H9 (cell line): ENCODE measurements around the gene MB. TPM values are rescaled to one million over a fixed set of nuclear protein-coding genes. Genes with fewer than 3 reads are reported as not detected.

Experiments
- DNase-seq: peaks from one replicate; pipeline ENCODE4 v3.0.0-alpha.2; 2017
- H2AFZ ChIP-seq: one replicate; pipeline ENCODE4 v1.6.1; 2013; ENCODE audit warnings: mild to moderate bottlenecking, low read length, control low read depth, moderate library complexity
- H2AK5ac ChIP-seq: 2 replicates; pipeline ENCODE4 v1.6.1; 2013; ENCODE audit warnings: low read length, control low read depth, mixed read lengths; ENCODE audit not compliant: insufficient read length
- H2BK120ac ChIP-seq: one replicate; pipeline ENCODE4 v1.6.1; 2013; ENCODE audit warnings: low read depth, mild to moderate bottlenecking, low read length, control low read depth, inconsistent platforms; ENCODE audit not compliant: poor library complexity, severe bottlenecking
- H2BK12ac ChIP-seq: 2 replicates; pipeline ENCODE4 v1.6.1; 2013; ENCODE audit warnings: low read length, control low read depth, mixed read lengths, low read depth; ENCODE audit not compliant: insufficient read length
- H2BK15ac ChIP-seq: 2 replicates; pipeline ENCODE4 v1.6.1; 2013; ENCODE audit warnings: low read depth, low read length, control low read depth
- H2BK20ac ChIP-seq: one replicate; pipeline ENCODE4 v1.6.1; 2013; ENCODE audit warnings: low read depth, mild to moderate bottlenecking, low read length, control low read depth, inconsistent platforms; ENCODE audit not compliant: poor library complexity, severe bottlenecking
- H2BK5ac ChIP-seq: 2 replicates; pipeline ENCODE4 v1.6.1; 2013; ENCODE audit warnings: low read length, control low read depth, mixed read lengths; ENCODE audit not compliant: insufficient read length
- H3K14ac ChIP-seq: 2 replicates; pipeline ENCODE4 v1.6.1; 2013; ENCODE audit warnings: low read length, control low read depth; ENCODE audit not compliant: insufficient read depth
- H3K18ac ChIP-seq: 2 replicates; pipeline ENCODE4 v1.6.1; 2013; ENCODE audit warnings: low read depth, mild to moderate bottlenecking, mixed read lengths, low read length, control low read depth; ENCODE audit not compliant: insufficient read length
- H3K23ac ChIP-seq: 2 replicates; pipeline ENCODE4 v1.6.1; 2013; ENCODE audit warnings: low read length, control low read depth, mixed read lengths, low read depth; ENCODE audit not compliant: insufficient read length
- H3K23me2 ChIP-seq: 2 replicates; pipeline ENCODE4 v1.6.1; 2013; ENCODE audit warnings: low read depth, mild to moderate bottlenecking, mixed read lengths, low read length, control low read depth; ENCODE audit not compliant: insufficient read length, poor library complexity, severe bottlenecking
- H3K27ac ChIP-seq: 2 replicates; pipeline ENCODE4 v1.5.1; 2013; ENCODE audit warnings: low read length, control low read depth, mixed read lengths, low read depth; ENCODE audit not compliant: insufficient read length
- H3K27me3 ChIP-seq: 2 replicates; pipeline ENCODE4 v1.6.1; 2013; ENCODE audit warnings: low read length, control low read depth, inconsistent platforms; ENCODE audit not compliant: insufficient read depth
- H3K4ac ChIP-seq: 2 replicates; pipeline ENCODE4 v1.6.1; 2013; ENCODE audit warnings: low read depth, mild to moderate bottlenecking, control low read depth, inconsistent platforms, low read length, moderate library complexity
- H3K4me1 ChIP-seq: 2 replicates; pipeline ENCODE4 v1.6.1; 2013; ENCODE audit warnings: low read length, control low read depth, inconsistent platforms; ENCODE audit not compliant: insufficient read depth
- H3K4me2 ChIP-seq: 2 replicates; pipeline ENCODE4 v1.6.1; 2013; ENCODE audit warnings: low read length, control low read depth, mixed read lengths; ENCODE audit not compliant: insufficient read length, insufficient read depth
- H3K56ac ChIP-seq: 2 replicates; pipeline ENCODE4 v1.6.1; 2013; ENCODE audit warnings: low read depth, mild to moderate bottlenecking, mixed read lengths, low read length, control low read depth; ENCODE audit not compliant: insufficient read length
- H3K79me1 ChIP-seq: 2 replicates; pipeline ENCODE4 v1.6.1; 2013; ENCODE audit warnings: low read depth, mild to moderate bottlenecking, moderate library complexity, low read length, control low read depth, inconsistent platforms; ENCODE audit not compliant: insufficient read depth, poor library complexity, severe bottlenecking
- H3K79me2 ChIP-seq: 2 replicates; pipeline ENCODE4 v1.6.1; 2013; ENCODE audit warnings: low read length, control low read depth, inconsistent platforms; ENCODE audit not compliant: insufficient read depth
- H3K9ac ChIP-seq: 2 replicates; pipeline ENCODE4 v1.6.1; 2013; ENCODE audit warnings: low read length, control low read depth, mixed read lengths; ENCODE audit not compliant: insufficient read length; ENCODE audit errors: extremely low read depth
- H3K9me3 ChIP-seq: one replicate; pipeline ENCODE4 v1.6.1; 2013; ENCODE audit warnings: low read depth, low read length, inconsistent platforms; ENCODE audit not compliant: control insufficient read depth
- H3T11ph ChIP-seq: one replicate; pipeline ENCODE4 v1.6.1; 2013; ENCODE audit warnings: mild to moderate bottlenecking, low read length, control low read depth, inconsistent platforms
- H4K20me1 ChIP-seq: one replicate; pipeline ENCODE4 v1.6.1; 2013; ENCODE audit not compliant: control insufficient read depth, insufficient read length, insufficient read depth
- H4K5ac ChIP-seq: 2 replicates; pipeline ENCODE4 v1.6.1; 2013; ENCODE audit warnings: low read depth, mild to moderate bottlenecking, mixed read lengths, low read length, control low read depth; ENCODE audit not compliant: insufficient read length
- H4K8ac ChIP-seq: replicated peaks from 2 replicates; pipeline ENCODE4 v1.6.1; 2013; ENCODE audit warnings: low read length, control low read depth, mixed read lengths, low read depth; ENCODE audit not compliant: insufficient read length
- H4K91ac ChIP-seq: 2 replicates; pipeline ENCODE4 v1.6.1; 2013; ENCODE audit warnings: low read depth, mild to moderate bottlenecking, moderate library complexity, mixed read lengths, low read length, control low read depth; ENCODE audit not compliant: insufficient read length
- H3K27ac Mint-ChIP-seq, 3 experiments: 2 replicates in 2 of 3; 3 replicates in 1 of 3; pipeline ENCODE4 v1.8.0; 2020 to 2021; ENCODE audit warnings: mixed read lengths in 3 of 3, mild to moderate bottlenecking in 1 of 3, moderate library complexity in 1 of 3
- H3K27me3 Mint-ChIP-seq: 2 replicates; pipeline ENCODE4 v1.8.0; 2021; ENCODE audit warnings: low read depth, mild to moderate bottlenecking, moderate library complexity, mixed read lengths
- H3K36me3 Mint-ChIP-seq, 3 experiments: 2 replicates in 2 of 3; 3 replicates in 1 of 3; pipeline ENCODE4 v1.8.0; 2020 to 2021; ENCODE audit warnings: low read depth in 3 of 3, mixed read lengths in 3 of 3; ENCODE audit not compliant: insufficient read depth in 1 of 3
- H3K4me1 Mint-ChIP-seq, 2 experiments: 2 replicates each; pipeline ENCODE4 v1.8.0; 2020; ENCODE audit warnings: mixed read lengths in 2 of 2
- H3K4me3 Mint-ChIP-seq, 2 experiments: 2 replicates in 1 of 2; 3 replicates in 1 of 2; pipeline ENCODE4 v1.8.0; 2020 to 2021; ENCODE audit warnings: mild to moderate bottlenecking in 2 of 2, mixed read lengths in 2 of 2, moderate library complexity in 1 of 2
- H3K9me3 Mint-ChIP-seq, 2 experiments: 2 replicates in 1 of 2; 3 replicates in 1 of 2; pipeline ENCODE4 v1.8.0; 2020; ENCODE audit warnings: mild to moderate bottlenecking in 2 of 2, mixed read lengths in 2 of 2, moderate library complexity in 1 of 2
- CTCF ChIP-seq: fragments of 200-600 bp; sonication (generic); conservative IDR thresholded peaks from 3 replicates; pipeline ENCODE4 v1.8.0; 2021; ENCODE audit warnings: antibody characterized with exemption, mild to moderate bottlenecking
- WGBS: extraction: QIAGEN DNeasy Blood & Tissue Kit; methylation state at CpG from one replicate; pipeline ENCODE4 v1.1.7; 2013; ENCODE audit warnings: missing lambda C conversion rate, low lambda C conversion rate, mixed read lengths; ENCODE audit not compliant: insufficient read length; ENCODE audit errors: extremely low coverage; 5-methylcytosine and 5-hydroxymethylcytosine counted together
- total RNA-seq: library from RNA; stranded (reverse); gene quantifications from 2 replicates; pipeline ENCODE4 v1.2.1, GENCODE V29; 2021

Gene MB
- total RNA-seq, 1 experiment from 2014 or later: 0.55 TPM

GRCh38 chr22:35643991-35644390 lies 26.9 kb upstream of the MB start:
- no peak for DNase-seq
- no peaks in the 10 kb centered on the region for H3K27me3 ChIP-seq
- H3K9ac ChIP-seq: no peak overlapping the region
- H3K27ac ChIP-seq: no peak overlapping the region
- no peak overlapping the region for H3K14ac ChIP-seq
- no peaks in the 10 kb centered on the region for H4K20me1 ChIP-seq
- no peak overlapping the region for H3K27ac Mint-ChIP-seq
- H2BK15ac ChIP-seq: no peak overlapping the region
- no peaks in the 10 kb centered on the region; the same call in 1 of the 2 replicates for H3K27me3 Mint-ChIP-seq
- no peaks in the 10 kb centered on the region; a peak in 1 of 7 replicates for H3K36me3 Mint-ChIP-seq
- no peaks in the 10 kb centered on the region for H3K9me3 Mint-ChIP-seq
- H3K4ac ChIP-seq: no peak overlapping the region
- no peaks in the 10 kb centered on the region for H3K23me2 ChIP-seq
- H2BK120ac ChIP-seq: no peak overlapping the region
- no peak overlapping the region for H3K4me2 ChIP-seq
- no peak overlapping the region for H4K5ac ChIP-seq
- H3T11ph ChIP-seq: no peak overlapping the region
- no peaks in the 10 kb centered on the region for H3K79me2 ChIP-seq
- no peaks in the 10 kb centered on the region for H3K79me1 ChIP-seq
- no peak overlapping the region for H2AK5ac ChIP-seq
- no peak overlapping the region for H2BK5ac ChIP-seq
- no peaks in the 10 kb centered on the region for H3K9me3 ChIP-seq
- H3K4me1 Mint-ChIP-seq: peaks cover 38% of the 10 kb centered on the region in 2 experiments
- TF ChIP-seq CTCF: no peak
- H2BK20ac ChIP-seq: no peak overlapping the region
- no CpG with 5 or more reads among the region's 1 CpG for WGBS
- H4K91ac ChIP-seq: no peak overlapping the region
- no peak overlapping the region for H4K8ac ChIP-seq
- H3K23ac ChIP-seq: no peak overlapping the region
- no peak overlapping the region for H2BK12ac ChIP-seq
- peaks cover 2% of the 10 kb centered on the region; the same call in 1 of the 2 replicates for H3K4me1 ChIP-seq
- H3K4me3 Mint-ChIP-seq: no peak overlapping the region
- H2AFZ ChIP-seq: no peak overlapping the region
- no peak overlapping the region for H3K18ac ChIP-seq
- no peak overlapping the region for H3K56ac ChIP-seq
